HepG2 (cell line): ENCODE measurements around the gene RNU6-1. TPM values are rescaled to one million over a fixed set of nuclear protein-coding genes. Genes with fewer than 3 reads are reported as not detected.

Experiments
- DBP ChIP-seq: sonication (generic); formaldehyde crosslinking; IDR thresholded peaks from 2 replicates; pipeline ENCODE4 v1.4.0; 2020; ENCODE audit warnings: missing genetic modification reagents; ENCODE audit errors: not compliant biosample characterization
- HNRNPLL ChIP-seq: fragments of 200-400 bp; formaldehyde crosslinking; IDR thresholded peaks from 2 replicates; pipeline ENCODE4 v1.6.1; 2017; ENCODE audit warnings: mild to moderate bottlenecking, low read depth, low read length; ENCODE audit not compliant: poor library complexity, severe bottlenecking
- KMT2B ChIP-seq: IDR thresholded peaks from 2 replicates; pipeline ENCODE4 v1.6.1; 2016; ENCODE audit warnings: missing genetic modification reagents, missing compliant biosample characterization
- MLXIP ChIP-seq: sonication (generic); formaldehyde crosslinking; IDR thresholded peaks from 2 replicates; pipeline ENCODE4 v1.9.0; 2021; ENCODE audit warnings: missing genetic modification reagents, borderline replicate concordance
- MNT ChIP-seq: fragments of 450-650 bp; IDR thresholded peaks from 2 replicates; pipeline ENCODE4 v1.6.1; 2016
- NCOR1 ChIP-seq: fragments of 200-600 bp; sonication (generic); IDR thresholded peaks from 2 replicates; pipeline ENCODE4 v1.7.0; 2017; ENCODE audit warnings: antibody characterized with exemption, low read length, borderline replicate concordance
- NR2C2 ChIP-seq: sonication (generic); formaldehyde crosslinking; IDR thresholded peaks from 2 replicates; pipeline ENCODE4 v1.4.0; 2020; ENCODE audit warnings: missing genetic modification reagents, mild to moderate bottlenecking, moderate library complexity, borderline replicate concordance
- POGZ ChIP-seq: sonication (generic); formaldehyde crosslinking; IDR thresholded peaks from 2 replicates; pipeline ENCODE4 v1.4.0; 2020; ENCODE audit warnings: mild to moderate bottlenecking, missing genetic modification reagents
- RNF2 ChIP-seq: fragments of 450-650 bp; conservative IDR thresholded peaks from 2 replicates; pipeline ENCODE4 v1.6.1; 2016; ENCODE audit warnings: low read depth
- RORA ChIP-seq: sonication (generic); formaldehyde crosslinking; IDR thresholded peaks from 2 replicates; pipeline ENCODE4 v1.5.0; 2020; ENCODE audit warnings: mild to moderate bottlenecking, missing genetic modification reagents, moderate library complexity
- SMC3 ChIP-seq: IDR thresholded peaks from 2 replicates; pipeline ENCODE4 v1.6.1; 2011; ENCODE audit warnings: low read length, improper control_type of control experiment
- SMYD3 ChIP-seq: sonication (generic); formaldehyde crosslinking; IDR thresholded peaks from 2 replicates; pipeline ENCODE4 v1.8.1; 2023; ENCODE audit warnings: mild to moderate bottlenecking, missing genetic modification reagents
- SOX13 ChIP-seq, 3 experiments: fragments of 450-650 bp in 1 of 3; sonication (generic) in 1 of 3; formaldehyde crosslinking in 1 of 3; IDR thresholded peaks in 2 of 3; conservative IDR thresholded peaks in 1 of 3; 2 replicates each; pipeline versions ENCODE4 v1.5.0 to v1.6.1; 2016 to 2020; ENCODE audit warnings: antibody characterized with exemption in 1 of 3, mild to moderate bottlenecking in 1 of 3, missing compliant biosample characterization in 1 of 3, missing genetic modification reagents in 1 of 3, moderate library complexity in 1 of 3
- TOPORS ChIP-seq: sonication (generic); formaldehyde crosslinking; IDR thresholded peaks from 2 replicates; pipeline ENCODE4 v1.8.0; 2023; ENCODE audit warnings: mild to moderate bottlenecking, missing genetic modification reagents
- TRIM24 ChIP-seq: sonication (generic); formaldehyde crosslinking; IDR thresholded peaks from 2 replicates; pipeline ENCODE4 v1.8.0; 2022; ENCODE audit warnings: mild to moderate bottlenecking, missing genetic modification reagents
- ZNF143 ChIP-seq: sonication (generic); formaldehyde crosslinking; IDR thresholded peaks from 2 replicates; pipeline ENCODE4 v1.4.0; 2020; ENCODE audit warnings: missing genetic modification reagents
- ZNF33A ChIP-seq: sonication (generic); formaldehyde crosslinking; IDR thresholded peaks from 2 replicates; pipeline ENCODE4 v1.5.1; 2020; ENCODE audit warnings: missing genetic modification reagents, mild to moderate bottlenecking, moderate library complexity, borderline replicate concordance
- ZNF501 ChIP-seq: sonication (generic); formaldehyde crosslinking; IDR thresholded peaks from 2 replicates; pipeline ENCODE4 v1.5.1; 2020; ENCODE audit warnings: mild to moderate bottlenecking, moderate library complexity, missing genetic modification reagents
- ZNF574 ChIP-seq: sonication (generic); formaldehyde crosslinking; IDR thresholded peaks from 2 replicates; pipeline ENCODE4 v1.4.0; 2020; ENCODE audit warnings: missing genetic modification reagents
- ZNF841 ChIP-seq: sonication (generic); formaldehyde crosslinking; IDR thresholded peaks from 2 replicates; pipeline ENCODE4 v1.8.1; 2023; ENCODE audit warnings: missing genetic modification reagents, borderline replicate concordance
- ZSCAN31 ChIP-seq: sonication (generic); formaldehyde crosslinking; IDR thresholded peaks from 2 replicates; pipeline ENCODE4 v1.5.0; 2020; ENCODE audit warnings: low read depth, mild to moderate bottlenecking, missing genetic modification reagents
- polyA plus RNA-seq, 8 experiments: library from polyadenylated mRNA; depleted of rRNA in 3 of 8; stranded (reverse) in 7 of 8; unstranded in 1 of 8; fragments of >200 nt; fragmentation: Illumina TruSeq in 4 of 8; extraction: Trizol in 4 of 8; gene quantifications; 2 replicates each; pipeline versions ENCODE4 v1.2.1 to v1.2.3, GENCODE V29; 2011 to 2016; ENCODE audit warnings: low read depth in 4 of 8, missing spikeins in 1 of 8, mixed read lengths in 1 of 8; ENCODE audit not compliant: insufficient read depth in 1 of 8
- total RNA-seq, 5 experiments: library from RNA; depleted of rRNA; stranded (reverse); fragments of >200 nt; fragmentation: Illumina TruSeq; extraction: Trizol; gene quantifications; 2 replicates each; pipeline ENCODE4 v1.2.3, GENCODE V29; 2016; ENCODE audit warnings: low read depth in 1 of 5

RNU6-1 gene
- total and polyA plus RNA-seq, 2 of the 13 experiments (the other 11 are each of a cell fraction or from before 2014, with no cell fraction given), result under 0.01 TPM; not detected in 1

- TF ChIP-seq MLXIP (CRISPR knock-in tag) (0 out of 2 replicates have a peak, but pooled peaks have one; percentile 55), KMT2B (CRISPR knock-in tag) (peak; percentile 64), NR2C2 (CRISPR knock-in tag) (peak; percentile 57; the same call in 1 of the 2 replicates), TOPORS (CRISPR knock-in tag) (peak; percentile 89), SOX13 (IDR thresholded peaks at IDR 0.05) (no peak), SOX13 (CRISPR knock-in tag; conservative IDR thresholded peaks at IDR 0.05 in 1 of 2, IDR thresholded peaks at IDR 0.05 in 1 of 2) (peak in 1 of 2 experiments; percentile 82; a peak in 2 of 4 replicates), RNF2 (no peak), NCOR1 (peak; percentile 92), HNRNPLL (peak; percentile 86), SMC3 (peak; percentile 6; the same call in 1 of the 2 replicates), ZNF574 (CRISPR knock-in tag) (peak; percentile 75), RORA (CRISPR knock-in tag) (no peak), POGZ (peak; percentile 91), TRIM24 (peak; percentile 72), ZNF143 (peak; percentile 79), ZNF841 (CRISPR knock-in tag) (peak; percentile 87; the same call in 1 of the 2 replicates), ZNF501 (CRISPR knock-in tag) (peak; percentile 81), DBP (CRISPR knock-in tag) (no peak), ZSCAN31 (CRISPR knock-in tag) (peak; percentile 87; the same call in 1 of the 2 replicates), SMYD3 (0 out of 2 replicates have a peak, but pooled peaks have one; percentile 57), ZNF33A (CRISPR knock-in tag) (0 out of 2 replicates have a peak, but pooled peaks have one; percentile 68), MNT (no peak)
Measured at GRCh38 chr15:67884514-67885174, 44.8 kb upstream of the RNU6-1 start (continued).
